A549 (cell line): ENCODE results near the gene FAM131C. TPM values are rescaled to one million over a fixed set of nuclear protein-coding genes. Genes with fewer than 3 reads are reported as not detected.

ENCODE experiments used
- ATAC-seq, 2 experiments: fragments of 200-7000 bp in 1 of 2; fragments of >200 bp in 1 of 2; cut with Nextera tagmentation in 1 of 2; cut with Tn5 transposase in 1 of 2; 3 replicates each; pipeline versions ENCODE4 v1.8.0 to v1.9.1; 2018 to 2020; ENCODE audit warnings: mild to moderate bottlenecking in 1 of 2, moderate library complexity in 1 of 2
- CTCF ChIA-PET: fragments of 300-600 bp; sonication (Branson Sonifier 250); formaldehyde crosslinking; extraction: SDS; loops from one replicate; lab custom pipeline; 2021; ENCODE audit warnings: antibody characterized with exemption, inconsistent platforms; lab: Yijun Ruan, JAX
- POLR2A ChIA-PET: fragments of 350-600 bp; formaldehyde crosslinking; extraction: SDS; loops from one replicate; lab custom pipeline; 2021; ENCODE audit warnings: antibody characterized with exemption, inconsistent platforms; lab: Yijun Ruan, JAX
- DNase-seq, 2 experiments: peaks; one replicate each; pipeline versions ENCODE4 v3.0.0 to v3.0.0-alpha.2; 2011 to 2016; ENCODE audit warnings: low read depth in 1 of 2, low spot score in 1 of 2
- FAIRE-seq: peaks from 2 replicates; lab custom pipeline; 2011; peaks lifted over from hg19 to GRCh38; lab: Jason Lieb, UNC
- H3K27ac ChIP-seq, 2 experiments: fragments of >200 bp; sonication (Bioruptor Twin); formaldehyde crosslinking; 3 replicates each; pipeline ENCODE4 v1.5.1; 2016 to 2017
- H3K4me1 ChIP-seq: fragments of >200 bp; sonication (Bioruptor Twin); formaldehyde crosslinking; 3 replicates; pipeline ENCODE4 v1.6.1; 2016
- H3K4me2 ChIP-seq: fragments of >200 bp; sonication (Bioruptor Twin); formaldehyde crosslinking; 3 replicates; pipeline ENCODE4 v1.6.1; 2016
- H3K4me3 ChIP-seq: fragments of >200 bp; sonication (Bioruptor Twin); formaldehyde crosslinking; 3 replicates; pipeline ENCODE4 v1.5.1; 2016
- H3K9me3 ChIP-seq: fragments of >200 bp; sonication (Bioruptor Twin); formaldehyde crosslinking; 3 replicates; pipeline ENCODE4 v1.6.1; 2016
- ATOH8 ChIP-seq: fragments of 250-450 bp; sonication (Bioruptor Pico); IDR thresholded peaks from 2 replicates; pipeline ENCODE4 v1.5.0; 2020; ENCODE audit warnings: low read depth, mild to moderate bottlenecking, moderate library complexity
- BHLHE40 ChIP-seq: IDR thresholded peaks from 2 replicates; pipeline ENCODE4 v1.6.1; 2012; ENCODE audit warnings: low read depth, low read length, inconsistent platforms
- CBX8 ChIP-seq: fragments of 200-600 bp; sonication (generic); IDR thresholded peaks from 2 replicates; pipeline ENCODE4 v1.6.1; 2016
- CHD2 ChIP-seq: fragments of 150-350 bp; IDR thresholded peaks from 2 replicates; pipeline ENCODE4 v1.6.1; 2014; ENCODE audit warnings: low read length; ENCODE audit not compliant: partially characterized antibody
- CHD4 ChIP-seq: fragments of 200-600 bp; sonication (generic); IDR thresholded peaks from 2 replicates; pipeline ENCODE4 v1.6.1; 2016; ENCODE audit warnings: antibody characterized with exemption, mild to moderate bottlenecking, borderline replicate concordance
- CTCF ChIP-seq: fragments of >200 bp; sonication (Bioruptor Twin); formaldehyde crosslinking; IDR thresholded peaks from 3 replicates; pipeline ENCODE4 v1.5.1; 2016
- EP300 ChIP-seq, 2 experiments: fragments of >200 bp; sonication (Bioruptor Twin); formaldehyde crosslinking; IDR thresholded peaks; 2 replicates in 1 of 2; 3 replicates in 1 of 2; pipeline ENCODE4 v1.6.1; 2016 to 2017
- FOSL2 ChIP-seq, 2 experiments: fragments of 450-650 bp in 1 of 2; fragments of >200 bp in 1 of 2; sonication (Bioruptor Twin) in 1 of 2; formaldehyde crosslinking; IDR thresholded peaks; 2 replicates each; pipeline versions ENCODE4 v1.5.0 to v1.6.1; 2016 to 2020; ENCODE audit warnings: mild to moderate bottlenecking in 1 of 2, moderate library complexity in 1 of 2
- GATA3 ChIP-seq: IDR thresholded peaks from 2 replicates; pipeline ENCODE4 v1.6.1; 2012; ENCODE audit warnings: borderline replicate concordance
- HDAC2 ChIP-seq: fragments of 200-600 bp; sonication (generic); IDR thresholded peaks from 2 replicates; pipeline ENCODE4 v1.6.1; 2016
- HEYL ChIP-seq: fragments of 250-450 bp; sonication (Bioruptor Pico); IDR thresholded peaks from 2 replicates; pipeline ENCODE4 v1.8.0; 2021; ENCODE audit warnings: mild to moderate bottlenecking, moderate library complexity
- HOXB13 ChIP-seq: fragments of 250-450 bp; sonication (Bioruptor Pico); IDR thresholded peaks from 2 replicates; pipeline ENCODE4 v1.5.0; 2020; ENCODE audit warnings: low read depth, mild to moderate bottlenecking, moderate library complexity
- HOXB5 ChIP-seq: fragments of 250-450 bp; sonication (Bioruptor Pico); IDR thresholded peaks from 2 replicates; pipeline ENCODE4 v1.5.0; 2020; ENCODE audit warnings: mild to moderate bottlenecking, moderate library complexity
- JUN ChIP-seq, 2 experiments: fragments of >200 bp; sonication (Bioruptor Twin); formaldehyde crosslinking; IDR thresholded peaks; 2 replicates in 1 of 2; 3 replicates in 1 of 2; pipeline ENCODE4 v1.6.1; 2016 to 2017
- JUNB ChIP-seq: fragments of >200 bp; sonication (Bioruptor Twin); formaldehyde crosslinking; IDR thresholded peaks from 2 replicates; pipeline ENCODE4 v1.6.1; 2016
- KDM1A ChIP-seq: fragments of 200-600 bp; sonication (generic); IDR thresholded peaks from 2 replicates; pipeline ENCODE4 v1.6.1; 2016; ENCODE audit warnings: low read depth, mild to moderate bottlenecking
- KDM5A ChIP-seq: fragments of 200-600 bp; sonication (generic); IDR thresholded peaks from 2 replicates; pipeline ENCODE4 v1.6.1; 2016; ENCODE audit warnings: antibody characterized with exemption, mild to moderate bottlenecking
- MAFK ChIP-seq: fragments of 450-650 bp; IDR thresholded peaks from 2 replicates; pipeline ENCODE4 v1.6.1; 2014; ENCODE audit not compliant: partially characterized antibody
- MAZ ChIP-seq: fragments of 150-350 bp; IDR thresholded peaks from 2 replicates; pipeline ENCODE4 v1.6.1; 2014; ENCODE audit warnings: antibody characterized with exemption, low read depth, low read length, borderline replicate concordance
- MYC ChIP-seq: IDR thresholded peaks from 2 replicates; pipeline ENCODE4 v1.6.1; 2012; ENCODE audit warnings: mild to moderate bottlenecking, inconsistent platforms, low read length, improper control_type of control experiment, borderline replicate concordance
- NPAS2 ChIP-seq: fragments of 250-450 bp; sonication (Bioruptor Pico); IDR thresholded peaks from 2 replicates; pipeline ENCODE4 v1.8.0; 2022; ENCODE audit warnings: mild to moderate bottlenecking, moderate library complexity, borderline replicate concordance
- PHF8 ChIP-seq: fragments of 200-600 bp; sonication (generic); IDR thresholded peaks from 2 replicates; pipeline ENCODE4 v1.6.1; 2016; ENCODE audit warnings: low read depth, mild to moderate bottlenecking, antibody characterized with exemption, moderate library complexity, borderline replicate concordance
- POLR2A ChIP-seq: IDR thresholded peaks from 2 replicates; pipeline ENCODE4 v1.6.1; 2012; ENCODE audit warnings: mild to moderate bottlenecking, low read length
- POLR2AphosphoS2 ChIP-seq: conservative IDR thresholded peaks from 2 replicates; pipeline ENCODE4 v1.6.1; 2012; ENCODE audit warnings: low read length, improper control_type of control experiment, inconsistent platforms
- RARB ChIP-seq: fragments of 250-450 bp; sonication (Bioruptor Pico); IDR thresholded peaks from 2 replicates; pipeline ENCODE4 v1.8.0; 2021; ENCODE audit warnings: mild to moderate bottlenecking, moderate library complexity
- RFX5 ChIP-seq: fragments of 450-650 bp; IDR thresholded peaks from 2 replicates; pipeline ENCODE4 v1.7.1; 2014; ENCODE audit warnings: antibody characterized with exemption, mild to moderate bottlenecking, moderate library complexity
- RNF2 ChIP-seq: fragments of 200-600 bp; sonication (generic); IDR thresholded peaks from 2 replicates; pipeline ENCODE4 v1.6.1; 2016; ENCODE audit warnings: low read depth, mild to moderate bottlenecking, antibody characterized with exemption, moderate library complexity, borderline replicate concordance
- SMC3 ChIP-seq: fragments of >200 bp; sonication (Bioruptor Twin); formaldehyde crosslinking; IDR thresholded peaks from 3 replicates; pipeline ENCODE4 v1.6.1; 2018; ENCODE audit warnings: inconsistent platforms
- ZFP36 ChIP-seq: fragments of 450-650 bp; IDR thresholded peaks from 2 replicates; pipeline ENCODE4 v1.6.1; 2014; ENCODE audit warnings: borderline replicate concordance; ENCODE audit not compliant: partially characterized antibody
- ZNF302 ChIP-seq: fragments of 250-450 bp; sonication (Bioruptor Pico); IDR thresholded peaks from 2 replicates; pipeline ENCODE4 v1.9.0; 2021; ENCODE audit warnings: inconsistent platforms, mild to moderate bottlenecking, moderate library complexity
- ZSCAN20 ChIP-seq: fragments of 250-450 bp; sonication (Bioruptor Pico); IDR thresholded peaks from 2 replicates; pipeline ENCODE4 v1.8.0; 2022; ENCODE audit warnings: mild to moderate bottlenecking, moderate library complexity
- WGBS: methylation state at CpG from one replicate; pipeline ENCODE4 v1.1.6; 2017; ENCODE audit errors: missing lambda C conversion rate; 5-methylcytosine and 5-hydroxymethylcytosine counted together
- polyA plus RNA-seq, 4 experiments: library from polyadenylated mRNA; depleted of rRNA in 3 of 4; stranded (reverse); fragments of >200 nt; fragmentation: RNase III in 1 of 4; extraction: RNeasy Plus Mini Kit Qiagen cat#74134 plus additional on column Dnase treatment in 1 of 4; gene quantifications; 2 replicates in 3 of 4; 3 replicates in 1 of 4; pipeline ENCODE4 v1.2.3, GENCODE V29; 2011 to 2017
- TF ChIP-seq, protein P1 (sequence below): IDR thresholded peaks from 2 replicates; pipeline ENCODE4 v1.6.1; 2012; ENCODE audit warnings: low read depth, borderline replicate concordance

The FAM131C gene
- polyA plus RNA-seq, 2 of the 4 experiments (the other 2 are of a cell fraction): 2.3 to 6.7 TPM

DNA sequence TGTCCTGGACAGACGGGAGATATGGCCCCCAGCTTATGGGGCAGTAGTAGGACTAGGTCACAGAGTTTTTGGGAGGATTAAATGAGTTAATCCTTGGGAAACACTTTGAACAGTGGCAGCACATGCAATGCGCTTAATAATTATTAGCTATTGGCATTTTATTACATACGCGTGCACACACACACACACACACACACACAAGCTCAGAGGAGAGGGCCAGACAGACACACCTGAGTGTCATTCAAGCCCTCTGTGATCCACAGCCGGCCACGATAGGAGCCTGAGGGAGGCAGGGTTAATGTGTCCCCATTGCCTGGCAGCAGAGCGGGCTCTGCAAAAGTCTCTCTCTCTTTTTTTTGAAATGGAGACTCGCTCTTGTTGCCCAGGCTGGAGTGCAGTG lies 44.5 kb upstream of the FAM131C start (continued):
- TF ChIP-seq NPAS2: no peak
- TF ChIP-seq HDAC2: no peak
- no peak for TF ChIP-seq RARB (CRISPR knock-in tag)
- TF ChIP-seq MYC: no peak
- no peak for TF ChIP-seq ZNF302 (CRISPR knock-in tag)
- TF ChIP-seq, all 56 proteins: peak for 0

DNA sequence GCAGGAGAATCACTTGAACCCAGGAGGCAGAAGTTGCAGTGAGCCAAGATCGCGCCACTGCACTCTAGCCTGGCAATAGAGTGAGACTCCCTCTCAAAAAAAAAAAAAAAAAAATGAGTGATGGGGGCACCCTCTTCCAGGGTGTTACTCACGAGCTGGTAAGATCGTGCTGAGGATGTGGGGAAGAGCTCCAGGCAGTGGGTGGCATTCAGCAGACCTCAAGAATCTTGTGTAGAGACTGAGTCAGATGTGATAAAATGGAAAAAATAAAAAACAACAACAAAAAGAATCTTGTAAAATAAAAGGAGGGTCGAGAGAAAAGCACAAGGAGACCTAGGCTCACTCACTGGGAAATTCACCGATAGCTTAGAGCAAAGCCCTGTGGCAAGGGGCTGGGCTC lies 43.9 kb upstream of the FAM131C start:
- H3K4me3 ChIP-seq: no peak overlapping the region
- ChIA-PET CTCF (interaction anchor here (0.7 to 7.6 kb wide), 7 partner anchors 19 to 386 kb away, joined by 3 to 55 read pairs (median 4); no protein-coding TSS in a partner anchor), POLR2A (no interaction called here)
- 82% methylated on average over 6 of the region's 6 CpGs for WGBS
- no peak for FAIRE-seq
- peaks cover 35% of the 10 kb centered on the region for H3K4me1 ChIP-seq
- no peak overlapping the region for H3K4me2 ChIP-seq
- TF ChIP-seq ZSCAN20 (CRISPR knock-in tag): no peak
- no peak for TF ChIP-seq HOXB13 (CRISPR knock-in tag)
- no peak for TF ChIP-seq SMC3
- TF ChIP-seq PHF8: no peak
- TF ChIP-seq EP300 (IDR thresholded peaks at IDR 0.05): no peak
- TF ChIP-seq NPAS2: no peak
- TF ChIP-seq ZFP36: no peak
- TF ChIP-seq KDM1A: no peak
- no peak for TF ChIP-seq ZNF302 (CRISPR knock-in tag)
- TF ChIP-seq, protein P1, sequence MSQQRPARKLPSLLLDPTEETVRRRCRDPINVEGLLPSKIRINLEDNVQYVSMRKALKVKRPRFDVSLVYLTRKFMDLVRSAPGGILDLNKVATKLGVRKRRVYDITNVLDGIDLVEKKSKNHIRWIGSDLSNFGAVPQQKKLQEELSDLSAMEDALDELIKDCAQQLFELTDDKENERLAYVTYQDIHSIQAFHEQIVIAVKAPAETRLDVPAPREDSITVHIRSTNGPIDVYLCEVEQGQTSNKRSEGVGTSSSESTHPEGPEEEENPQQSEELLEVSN: no peak
- TF ChIP-seq FOSL2 (IDR thresholded peaks at IDR 0.05): no peak
- TF ChIP-seq FOSL2 (CRISPR knock-in tag; IDR thresholded peaks at IDR 0.05): no peak
- no peak for TF ChIP-seq POLR2AphosphoS2
- no peak for TF ChIP-seq CHD2
- TF ChIP-seq HOXB5 (CRISPR knock-in tag): no peak
- no peaks in the 10 kb centered on the region for H3K9me3 ChIP-seq
- H3K27ac ChIP-seq: 0 out of 6 replicates have a peak overlapping the region, but pooled peaks of 1 of the 2 experiments have one; percentile 16
- DNase-seq: no peak
- ATAC-seq: no peak

- POLR2A ChIA-PET: no interaction called here
- FAIRE-seq: no peak
Observed at GRCh38 chr1:16116625-16117024, 43.2 kb upstream of the FAM131C start.

DNA sequence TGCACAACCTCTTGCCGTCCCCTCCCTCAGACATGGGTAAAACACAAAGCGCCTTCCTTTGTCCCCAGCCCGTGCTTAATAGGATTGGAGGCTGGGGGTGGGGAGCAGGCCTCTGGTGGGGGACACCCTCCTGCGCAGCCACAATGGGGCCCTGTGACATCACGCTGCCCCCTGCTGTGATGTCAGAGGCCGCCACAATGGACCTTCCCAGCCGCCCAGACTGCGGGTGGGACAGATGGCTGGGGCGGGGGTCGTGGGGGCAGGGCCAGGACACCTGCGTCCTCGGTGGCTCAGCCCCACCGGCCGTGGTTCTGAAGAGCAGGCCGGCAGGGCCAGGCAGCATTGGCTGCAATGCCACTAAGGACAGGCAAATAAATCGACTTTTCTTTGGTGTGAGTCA lies 42.6 kb upstream of the FAM131C start:
- 54% methylated on average over 2 of the region's 16 CpGs for WGBS
- Histone ChIP-seq H3K9me3 (no peaks in the 10 kb centered on the region), H3K4me2 (no peak overlapping the region), H3K27ac (peak overlapping the region in 1 of 2 experiments; percentile 23; a peak in 3 of 6 replicates), H3K4me1 (peaks cover 29% of the 10 kb centered on the region), H3K4me3 (no peak overlapping the region)
- ChIA-PET CTCF (interaction anchor here (7.6 kb wide), 1 partner anchor 34 kb away, joined by 55 read pairs; no protein-coding TSS in a partner anchor), POLR2A (no interaction called here)
- FAIRE-seq: no peak
- DNase-seq: no peak
- no peak for ATAC-seq
- TF ChIP-seq MYC: no peak
- no peak for TF ChIP-seq RARB (CRISPR knock-in tag)
- TF ChIP-seq POLR2AphosphoS2: no peak
- no peak for TF ChIP-seq JUNB
- TF ChIP-seq RFX5: no peak
- no peak for TF ChIP-seq CHD4
- no peak for TF ChIP-seq CBX8
- no peak for TF ChIP-seq JUN (IDR thresholded peaks at IDR 0.05)
- no peak for TF ChIP-seq GATA3
- no peak for TF ChIP-seq HEYL (CRISPR knock-in tag)
- TF ChIP-seq PHF8: no peak
- no peak for TF ChIP-seq RNF2
- TF ChIP-seq ATOH8 (CRISPR knock-in tag): no peak
- no peak for TF ChIP-seq MAFK
- no peak for TF ChIP-seq BHLHE40
- no peak for TF ChIP-seq EP300 (IDR thresholded peaks at IDR 0.05)
- TF ChIP-seq MAZ: no peak
- no peak for TF ChIP-seq HOXB5 (CRISPR knock-in tag)
- TF ChIP-seq CTCF: no peak

More at GRCh38 chr1:16116625-16117024, 43.2 kb upstream of the FAM131C start:
- TF ChIP-seq MAFK (no peak), KDM5A (no peak), KDM1A (no peak), POLR2A (no peak), ZFP36 (peak; percentile 30)
- Histone ChIP-seq H3K4me1 (peaks cover 35% of the 10 kb centered on the region), H3K4me2 (no peak overlapping the region), H3K9me3 (no peaks in the 10 kb centered on the region), H3K4me3 (no peak overlapping the region), H3K27ac (no peak overlapping the region; a peak in 1 of 6 replicates)
- CTCF ChIA-PET: interaction anchor here (1.6 to 7.6 kb wide), 2 partner anchors 18 to 34 kb away, joined by 4 to 55 read pairs; no protein-coding TSS in a partner anchor
- ATAC-seq (no peak), DNase-seq (no peak)
- 92% methylated on average over 8 of the region's 8 CpGs for WGBS
